Measurements from ENCODE around the gene B3GNT7.
"Not testable (repeated sequence)": the region's sequence is repeated elsewhere in the genome, so short reads cannot be mapped to it uniquely, and the experiment has no call there.

B3GNT7 gene

DNA sequence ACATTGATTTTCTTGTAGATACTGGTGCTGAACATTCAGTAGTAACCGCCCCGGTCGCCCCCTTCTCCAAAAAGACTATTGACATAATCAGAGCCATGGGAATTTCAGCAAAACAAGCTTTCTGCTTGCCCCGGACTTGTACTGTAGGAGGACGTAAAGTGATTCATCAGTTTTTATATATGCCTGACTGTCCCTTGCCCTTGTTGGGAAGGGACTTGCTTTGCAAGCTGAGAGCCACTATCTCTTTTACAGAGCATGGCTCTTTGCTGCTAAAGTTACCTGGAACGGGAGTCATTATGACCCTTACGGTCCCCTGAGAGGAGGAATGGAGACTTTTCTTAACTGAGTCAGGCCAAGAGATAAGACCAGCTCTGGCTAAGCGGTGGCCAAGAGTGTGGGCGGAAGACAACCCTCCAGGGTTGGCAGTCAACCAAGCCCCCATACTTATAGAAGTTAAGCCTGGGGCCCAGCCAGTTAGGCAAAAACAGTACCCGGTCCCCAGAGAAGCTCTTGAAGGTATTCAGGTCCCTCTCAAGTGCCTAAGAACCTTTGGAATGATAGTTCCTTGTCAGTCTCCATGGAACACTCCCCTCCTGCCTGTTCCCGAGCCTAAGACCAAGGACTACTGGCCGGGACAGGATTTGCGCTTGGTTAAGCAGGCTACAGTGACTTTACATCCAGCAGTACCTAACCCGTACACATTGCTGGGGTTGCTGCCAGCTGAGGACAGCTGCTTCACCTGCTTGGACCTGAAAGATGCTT lies 8.1 kb downstream of the B3GNT7 start:
- not testable (repeated sequence) for H3K4me3 ChIP-seq (ENCODE audit: low read length); H3K9me3 ChIP-seq (ENCODE audit: control insufficient read depth, insufficient read depth, low read length); H3K36me3 ChIP-seq (ENCODE audit: control insufficient read depth, low read length); H3F3A ChIP-seq (ENCODE audit: control insufficient read depth, insufficient read depth); H4K20me1 ChIP-seq (ENCODE audit: control insufficient read depth, insufficient read depth, low read depth, low read length); H3K4me2 ChIP-seq (ENCODE audit: low read length); H3K79me2 ChIP-seq (ENCODE audit: control insufficient read depth, low read length); H3K9me2 ChIP-seq (replicated peaks; ENCODE audit: control insufficient read depth, low read length); H3K27ac ChIP-seq (ENCODE audit: low read depth, low read length); H3K27me3 ChIP-seq (ENCODE audit: control insufficient read depth, low read length)
- peaks cover 26% of the 10 kb centered on the region for H3K4me1 ChIP-seq (ENCODE audit: control insufficient read depth, low read length)

DNA sequence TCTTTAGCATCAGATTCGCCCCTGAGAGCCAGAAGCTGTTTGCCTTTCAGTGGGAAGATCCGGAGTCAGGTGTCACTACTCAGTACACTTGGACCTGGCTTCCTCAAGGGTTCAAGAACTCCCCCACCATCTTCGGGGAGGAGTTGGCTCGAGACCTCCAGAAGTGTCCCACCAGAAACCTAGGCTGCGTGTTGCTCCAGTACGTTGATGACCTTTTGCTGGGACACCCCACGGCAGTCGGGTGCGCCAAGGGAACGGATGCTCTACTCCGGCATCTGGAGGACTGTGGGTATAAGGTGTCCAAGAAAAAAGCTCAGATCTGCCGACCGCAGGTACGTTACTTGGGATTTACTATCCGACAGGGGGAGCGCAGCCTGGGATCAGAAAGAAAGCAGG lies 8.7 kb downstream of the B3GNT7 start:
- not testable (repeated sequence) for H3K27ac ChIP-seq (ENCODE audit: low read depth, low read length); H3K36me3 ChIP-seq (ENCODE audit: control insufficient read depth, low read length); H4K20me1 ChIP-seq (ENCODE audit: control insufficient read depth, insufficient read depth, low read depth, low read length); H3K9me3 ChIP-seq (ENCODE audit: control insufficient read depth, insufficient read depth, low read length); H3K79me2 ChIP-seq (ENCODE audit: control insufficient read depth, low read length); H3K9me2 ChIP-seq (replicated peaks; ENCODE audit: control insufficient read depth, low read length); H3K4me2 ChIP-seq (ENCODE audit: low read length); H3F3A ChIP-seq (ENCODE audit: control insufficient read depth, insufficient read depth); H3K27me3 ChIP-seq (ENCODE audit: control insufficient read depth, low read length); H3K4me3 ChIP-seq (ENCODE audit: low read length)
- peaks cover 26% of the 10 kb centered on the region for H3K4me1 ChIP-seq (ENCODE audit: control insufficient read depth, low read length)

DNA sequence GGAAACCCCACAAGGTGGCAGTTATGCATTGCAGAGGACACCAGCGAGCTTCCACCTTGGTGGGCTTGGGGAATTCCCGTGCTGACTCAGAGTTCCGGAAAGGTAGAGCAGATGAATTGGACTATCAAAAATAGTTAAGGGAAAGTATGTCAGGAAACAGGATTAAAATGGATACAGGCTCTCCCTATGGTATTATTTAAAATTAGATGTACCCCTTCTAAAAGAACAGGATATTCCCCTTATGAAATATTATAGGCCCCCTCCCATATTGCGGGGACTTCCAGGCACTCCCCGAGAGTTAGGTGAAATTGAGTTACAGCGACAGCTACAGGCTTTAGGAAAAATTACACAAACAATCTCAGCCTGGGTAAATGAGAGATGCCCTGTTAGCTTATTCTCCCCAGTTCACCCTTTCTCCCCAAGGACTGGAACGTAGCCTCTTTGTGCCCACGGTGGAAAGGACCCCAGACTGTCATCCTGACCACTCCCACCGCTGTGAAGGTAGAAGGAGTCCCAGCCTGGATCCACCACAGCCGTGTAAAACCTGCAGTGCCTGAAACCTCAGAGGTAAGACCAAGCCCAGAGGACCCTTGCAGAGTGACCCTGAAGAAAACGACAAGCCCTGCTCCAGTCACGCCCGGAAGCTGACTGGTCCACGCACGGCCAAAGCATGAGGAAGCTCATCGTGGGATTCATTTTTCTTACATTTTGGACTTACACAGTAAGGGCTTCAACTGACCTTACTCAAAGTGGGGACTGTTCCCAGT lies 10.3 kb downstream of the B3GNT7 start:
- H3K27ac ChIP-seq (ENCODE audit: low read depth, low read length); H3K9me3 ChIP-seq (ENCODE audit: control insufficient read depth, insufficient read depth, low read length); H3K4me3 ChIP-seq (ENCODE audit: low read length); H3K9me2 ChIP-seq (replicated peaks; ENCODE audit: control insufficient read depth, low read length); H3F3A ChIP-seq (ENCODE audit: control insufficient read depth, insufficient read depth); H4K20me1 ChIP-seq (ENCODE audit: control insufficient read depth, insufficient read depth, low read depth, low read length); H3K36me3 ChIP-seq (ENCODE audit: control insufficient read depth, low read length); H3K79me2 ChIP-seq (ENCODE audit: control insufficient read depth, low read length); H3K27me3 ChIP-seq (ENCODE audit: control insufficient read depth, low read length): not testable (repeated sequence)
- TF ChIP-seq, protein P1, sequence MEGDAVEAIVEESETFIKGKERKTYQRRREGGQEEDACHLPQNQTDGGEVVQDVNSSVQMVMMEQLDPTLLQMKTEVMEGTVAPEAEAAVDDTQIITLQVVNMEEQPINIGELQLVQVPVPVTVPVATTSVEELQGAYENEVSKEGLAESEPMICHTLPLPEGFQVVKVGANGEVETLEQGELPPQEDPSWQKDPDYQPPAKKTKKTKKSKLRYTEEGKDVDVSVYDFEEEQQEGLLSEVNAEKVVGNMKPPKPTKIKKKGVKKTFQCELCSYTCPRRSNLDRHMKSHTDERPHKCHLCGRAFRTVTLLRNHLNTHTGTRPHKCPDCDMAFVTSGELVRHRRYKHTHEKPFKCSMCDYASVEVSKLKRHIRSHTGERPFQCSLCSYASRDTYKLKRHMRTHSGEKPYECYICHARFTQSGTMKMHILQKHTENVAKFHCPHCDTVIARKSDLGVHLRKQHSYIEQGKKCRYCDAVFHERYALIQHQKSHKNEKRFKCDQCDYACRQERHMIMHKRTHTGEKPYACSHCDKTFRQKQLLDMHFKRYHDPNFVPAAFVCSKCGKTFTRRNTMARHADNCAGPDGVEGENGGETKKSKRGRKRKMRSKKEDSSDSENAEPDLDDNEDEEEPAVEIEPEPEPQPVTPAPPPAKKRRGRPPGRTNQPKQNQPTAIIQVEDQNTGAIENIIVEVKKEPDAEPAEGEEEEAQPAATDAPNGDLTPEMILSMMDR (IDR thresholded peaks at IDR 0.05; ENCODE audit: low read depth, low read length, poor library complexity, severe bottlenecking) = peak; percentile 47
- Histone ChIP-seq H3K4me1 (ENCODE audit: control insufficient read depth, low read length) (peaks cover 33% of the 10 kb centered on the region), H3K4me2 (ENCODE audit: low read length) (peak overlapping the region; percentile 21)

DNA sequence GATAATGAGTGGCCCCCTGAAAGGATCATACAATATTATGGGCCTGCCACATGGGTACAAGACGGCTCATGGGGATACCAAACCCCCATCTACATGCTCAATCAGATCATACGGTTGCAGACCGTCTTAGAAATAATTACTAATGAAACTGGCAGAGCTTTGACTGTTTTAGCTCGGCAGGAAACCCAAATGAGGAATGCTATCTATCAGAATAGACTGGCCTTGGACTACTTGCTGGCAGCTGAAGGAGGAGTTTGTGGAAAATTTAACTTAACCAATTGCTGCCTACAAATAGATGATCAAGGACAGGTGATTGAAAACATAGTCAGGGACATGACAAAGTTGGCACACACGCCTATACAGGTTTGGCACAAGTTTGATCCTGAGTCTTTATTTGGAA lies 12.2 kb downstream of the B3GNT7 start:
- H3K4me3 ChIP-seq (ENCODE audit: low read length) = not testable (repeated sequence)

DNA sequence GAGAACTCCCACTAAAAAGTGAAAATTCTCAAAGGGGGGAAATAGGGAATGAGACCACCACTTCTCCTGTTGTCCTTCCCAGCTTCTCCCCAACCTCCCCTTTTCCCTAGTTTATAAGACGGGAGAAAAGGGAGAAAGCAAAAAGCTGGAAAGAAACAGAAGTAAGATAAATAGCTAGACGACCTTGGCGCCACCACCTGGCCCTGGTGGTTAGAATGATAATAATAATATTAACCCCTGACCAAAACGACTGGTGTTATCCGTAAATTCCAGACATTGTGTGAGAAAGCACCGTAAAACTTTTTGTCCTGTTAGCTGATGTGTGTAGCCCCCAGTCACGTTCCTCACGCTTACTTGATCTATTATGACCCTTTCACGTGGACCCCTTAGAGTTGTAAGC lies 12.8 kb downstream of the B3GNT7 start:
- not testable (repeated sequence) for H3K27ac ChIP-seq (ENCODE audit: low read depth, low read length); H3K27me3 ChIP-seq (ENCODE audit: control insufficient read depth, low read length); H3K36me3 ChIP-seq (ENCODE audit: control insufficient read depth, low read length); H3F3A ChIP-seq (ENCODE audit: control insufficient read depth, insufficient read depth); H3K4me2 ChIP-seq (ENCODE audit: low read length); H3K9me2 ChIP-seq (replicated peaks; ENCODE audit: control insufficient read depth, low read length); H3K4me3 ChIP-seq (ENCODE audit: low read length); H4K20me1 ChIP-seq (ENCODE audit: control insufficient read depth, insufficient read depth, low read depth, low read length); H3K79me2 ChIP-seq (ENCODE audit: control insufficient read depth, low read length)
- Histone ChIP-seq H3K9me3 (ENCODE audit: control insufficient read depth, insufficient read depth, low read length) (peaks cover 10% of the 10 kb centered on the region), H3K4me1 (ENCODE audit: control insufficient read depth, low read length) (peaks cover 39% of the 10 kb centered on the region)
- TF ChIP-seq, protein P1 (IDR thresholded peaks at IDR 0.05; ENCODE audit: low read depth, low read length, poor library complexity, severe bottlenecking) = peak; percentile 9

More for the DNA sequence above, 12.2 kb downstream of the B3GNT7 start:
- H3K4me1 ChIP-seq (ENCODE audit: control insufficient read depth, low read length) = peaks cover 39% of the 10 kb centered on the region
- not testable (repeated sequence) for H4K20me1 ChIP-seq (ENCODE audit: control insufficient read depth, insufficient read depth, low read depth, low read length); H3K4me2 ChIP-seq (ENCODE audit: low read length); H3K27ac ChIP-seq (ENCODE audit: low read depth, low read length); H3F3A ChIP-seq (ENCODE audit: control insufficient read depth, insufficient read depth); H3K36me3 ChIP-seq (ENCODE audit: control insufficient read depth, low read length); H3K79me2 ChIP-seq (ENCODE audit: control insufficient read depth, low read length); H3K9me2 ChIP-seq (replicated peaks; ENCODE audit: control insufficient read depth, low read length); H3K27me3 ChIP-seq (ENCODE audit: control insufficient read depth, low read length)
- peaks cover 10% of the 10 kb centered on the region for H3K9me3 ChIP-seq (ENCODE audit: control insufficient read depth, insufficient read depth, low read length)
